Measurements from ENCODE around the gene CASKIN2.
"Not testable (repeated sequence)": the region's sequence is repeated elsewhere in the genome, so short reads cannot be mapped to it uniquely, and the experiment has no call there.

The CASKIN2 gene

GRCh38 chr17:75493476-75494129 is 21.7 kb downstream of the CASKIN2 start:
- DNase-seq (ENCODE audit: extremely low read depth in 1 of 2, low read depth in 1 of 2), result no peak

DNA sequence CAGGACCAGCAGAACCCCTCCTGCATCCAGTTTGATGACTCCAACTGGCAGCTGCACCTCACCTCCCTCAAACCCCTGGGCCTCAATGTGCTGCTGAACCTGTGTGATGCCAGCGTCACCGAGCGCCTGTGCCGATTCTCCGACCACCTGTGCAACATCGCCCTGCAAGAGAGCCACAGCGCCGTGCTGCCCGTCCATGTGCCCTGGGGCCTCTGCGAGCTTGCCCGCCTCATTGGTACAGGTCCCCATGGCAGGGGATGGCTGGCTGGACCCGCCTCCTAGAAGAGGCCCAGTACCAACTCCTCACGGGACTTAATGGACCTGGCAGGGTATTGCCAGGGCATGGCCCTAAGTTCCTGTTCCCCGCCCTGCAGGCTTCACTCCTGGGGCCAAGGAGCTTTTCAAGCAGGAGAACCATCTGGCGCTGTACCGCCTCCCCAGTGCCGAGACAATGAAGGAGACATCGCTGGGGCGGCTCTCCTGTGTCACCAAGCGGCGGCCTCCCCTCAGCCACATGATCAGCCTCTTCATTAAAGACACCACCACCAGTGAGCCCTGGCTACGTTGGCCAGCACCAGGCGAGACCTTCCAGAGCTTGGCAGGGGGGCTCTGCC is 22.7 kb downstream of the CASKIN2 start:
- DNase-seq (ENCODE audit: extremely low read depth in 1 of 2, low read depth in 1 of 2), result no peak

GRCh38 chr17:75491680-75492079 is 23.7 kb downstream of the CASKIN2 start:
- DNase-seq (ENCODE audit: extremely low read depth in 1 of 2, low read depth in 1 of 2), result no peak

- DNase-seq (ENCODE audit: extremely low read depth in 1 of 2, low read depth in 1 of 2), result no peak
These were observed 24.2 kb downstream of the CASKIN2 start for GRCh38 chr17:75490953-75491649.

- DNase-seq (ENCODE audit: extremely low read depth in 1 of 2, low read depth in 1 of 2), result no peak
These were observed 25.1 kb downstream of the CASKIN2 start for GRCh38 chr17:75490173-75490743.

DNA sequence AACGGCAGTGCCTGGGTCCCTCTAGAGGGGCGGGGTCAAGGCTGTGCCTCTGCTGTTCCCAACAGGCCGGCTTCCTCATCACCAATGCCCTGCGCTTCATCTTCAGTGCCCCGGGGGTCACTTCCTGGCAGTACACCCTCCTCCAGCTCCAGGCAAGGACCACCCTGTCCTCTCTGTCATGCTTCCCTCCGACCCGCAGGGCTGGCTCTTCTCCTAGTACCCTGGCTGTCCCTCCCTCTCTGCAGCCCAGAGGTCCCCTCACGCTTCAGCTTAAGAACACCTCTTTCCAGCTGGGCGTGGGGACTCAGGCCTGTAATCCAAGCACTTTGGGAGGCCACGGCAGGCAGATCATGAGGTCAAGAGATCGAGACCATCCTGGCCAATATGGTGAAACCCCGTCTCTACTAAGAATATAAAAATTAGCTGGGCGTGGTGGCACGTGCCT is 25.8 kb downstream of the CASKIN2 start:
- no peak for DNase-seq (ENCODE audit: extremely low read depth in 1 of 2, low read depth in 1 of 2)

DNA sequence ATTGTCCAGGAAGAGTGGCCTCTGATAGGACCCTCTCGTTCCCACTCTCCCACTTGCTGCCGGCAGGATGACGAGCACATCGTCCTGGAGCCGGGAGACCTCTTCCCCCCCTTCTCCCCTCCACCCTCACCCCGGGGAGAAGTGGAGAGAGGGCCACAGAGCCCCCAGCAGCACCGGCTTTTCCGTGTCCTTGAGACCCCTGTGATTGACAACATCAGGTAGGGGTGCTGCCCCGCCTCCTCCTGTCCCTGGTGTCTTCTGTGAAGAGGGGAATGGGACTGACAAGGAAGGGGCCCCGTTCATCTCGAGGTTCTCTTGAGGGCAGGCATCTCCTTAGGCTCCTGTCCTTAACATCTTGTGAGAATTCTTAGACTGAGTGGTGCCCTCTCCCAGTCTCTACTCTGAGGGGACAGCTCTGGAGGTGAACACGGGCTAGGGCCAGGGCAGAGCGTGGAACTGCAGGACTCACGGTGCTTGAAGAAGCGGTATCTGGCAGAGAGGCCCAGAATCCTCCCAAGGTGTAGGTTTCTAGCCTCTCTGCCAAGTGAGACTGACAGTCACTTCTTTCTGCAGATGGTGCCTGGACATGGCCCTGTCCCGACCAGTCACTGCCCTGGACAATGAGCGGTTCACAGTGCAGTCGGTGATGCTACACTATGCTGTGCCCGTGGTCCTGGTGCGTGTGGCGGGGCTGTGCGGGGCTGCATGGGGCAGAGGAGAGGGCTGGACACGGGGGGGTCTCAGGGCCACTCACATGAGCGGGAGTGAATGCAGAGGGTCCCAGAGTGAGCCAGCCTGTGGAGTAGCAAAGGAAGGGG is 26.4 kb downstream of the CASKIN2 start:
- DNase-seq (ENCODE audit: extremely low read depth in 1 of 2, low read depth in 1 of 2), result no peak

- peak in 1 of 2 donors; percentile 18 for DNase-seq (ENCODE audit: extremely low read depth in 1 of 2, low read depth in 1 of 2)
These were observed 27.8 kb downstream of the CASKIN2 start for GRCh38 chr17:75487351-75488070.

DNA sequence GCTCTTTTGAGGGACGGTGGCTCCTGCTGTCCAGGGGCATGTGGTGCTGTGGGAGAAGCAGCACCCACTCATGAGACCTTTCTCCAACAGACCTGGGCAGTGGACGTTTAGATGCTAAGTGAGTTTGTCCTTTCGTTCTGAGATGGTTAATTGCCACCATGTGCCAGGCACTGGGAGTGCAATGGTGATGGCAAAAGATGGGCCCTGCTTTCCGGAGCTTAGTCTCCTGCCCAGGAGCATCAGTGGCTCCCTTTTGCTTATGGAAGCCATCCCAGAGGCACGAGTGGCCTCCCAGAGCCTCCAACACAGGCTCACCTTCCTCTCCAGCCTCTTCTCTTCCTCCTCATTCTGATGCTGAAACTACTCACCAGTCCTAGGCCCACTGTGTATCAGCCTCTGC is 28.4 kb downstream of the CASKIN2 start:
- no peak for DNase-seq (ENCODE audit: extremely low read depth in 1 of 2, low read depth in 1 of 2)

DNA sequence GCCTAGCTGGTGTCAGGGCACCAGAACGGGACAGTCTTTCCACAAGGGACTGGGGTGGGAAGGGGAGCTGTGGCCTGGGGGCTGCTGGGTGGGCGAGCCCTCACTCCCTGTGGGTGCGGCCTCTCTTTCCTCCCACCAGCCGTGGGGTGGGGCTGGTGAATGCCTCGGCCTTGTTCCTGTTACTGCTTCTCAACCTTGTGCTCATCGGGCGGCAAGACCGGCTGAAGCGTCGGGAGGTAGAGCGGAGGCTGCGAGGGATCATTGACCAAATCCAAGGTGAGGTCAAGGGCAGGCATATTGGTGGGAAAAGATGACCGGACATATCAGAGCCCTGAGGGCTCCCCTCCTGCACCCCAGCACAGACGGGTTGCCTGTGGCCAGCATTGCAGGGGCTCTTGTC is 29.2 kb downstream of the CASKIN2 start:
- DNase-seq (ENCODE audit: extremely low read depth in 1 of 2, low read depth in 1 of 2), result no peak

GRCh38 chr17:75485688-75486087 is 29.6 kb downstream of the CASKIN2 start:
- no peak for DNase-seq (ENCODE audit: extremely low read depth in 1 of 2, low read depth in 1 of 2)

GRCh38 chr17:75482098-75482942 is 33.0 kb downstream of the CASKIN2 start:
- no peak for DNase-seq (ENCODE audit: extremely low read depth in 1 of 2, low read depth in 1 of 2)

- no peak for DNase-seq (ENCODE audit: extremely low read depth in 1 of 2, low read depth in 1 of 2)
These were observed 33.9 kb downstream of the CASKIN2 start for GRCh38 chr17:75481194-75482068.

GRCh38 chr17:75480281-75480680 is 35.1 kb downstream of the CASKIN2 start:
- no peak for DNase-seq (ENCODE audit: extremely low read depth in 1 of 2, low read depth in 1 of 2)

- no peak for DNase-seq (ENCODE audit: extremely low read depth in 1 of 2, low read depth in 1 of 2)
These were observed 36.8 kb downstream of the CASKIN2 start for GRCh38 chr17:75478508-75478907.

- DNase-seq (ENCODE audit: extremely low read depth in 1 of 2, low read depth in 1 of 2), result not testable (repeated sequence)
These were observed 37.9 kb downstream of the CASKIN2 start for GRCh38 chr17:75477490-75477862.

- no peak for DNase-seq (ENCODE audit: extremely low read depth in 1 of 2, low read depth in 1 of 2)
These were observed 38.4 kb downstream of the CASKIN2 start for GRCh38 chr17:75476752-75477489.

DNA sequence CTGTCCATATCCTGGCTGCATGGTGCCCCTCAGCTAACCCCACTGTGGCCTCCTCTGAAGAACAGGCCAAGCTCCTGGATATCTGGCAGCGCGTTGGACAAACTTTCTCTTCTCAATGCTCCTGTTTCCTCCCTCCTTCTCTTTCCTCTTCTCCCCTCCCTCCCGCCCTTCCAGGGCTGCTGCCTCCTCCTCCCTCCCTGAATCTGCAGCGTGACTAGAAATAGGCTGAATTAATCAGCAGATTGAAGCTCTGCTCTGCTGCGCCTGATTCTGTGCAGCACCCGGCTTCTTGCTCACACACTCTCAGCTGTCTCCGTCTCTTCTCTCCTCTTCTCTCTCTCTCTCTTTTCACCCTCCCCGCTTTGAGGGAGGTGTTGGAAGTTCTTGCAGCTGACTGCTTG is 39.1 kb downstream of the CASKIN2 start:
- no peak for DNase-seq (ENCODE audit: extremely low read depth in 1 of 2, low read depth in 1 of 2)

All from stimulated activated CD8-positive, alpha-beta memory T cell treated with anti-CD3 and anti-CD28 coated beads, Interleukin-7, amount 100 ng/mL, for 48 hours (primary cell).